Neuronal stem cell (in vitro differentiated cells): ENCODE data around the gene CSDE1.

Experiments used
- DNase-seq: peaks from one replicate; pipeline ENCODE4 v3.0.0-alpha.2; 2013; ENCODE audit warnings: low spot score
- H2AFZ ChIP-seq: one replicate; pipeline ENCODE4 v1.6.1; 2013; ENCODE audit warnings: mild to moderate bottlenecking, low read length, inconsistent platforms
- H2AK5ac ChIP-seq: 2 replicates; pipeline ENCODE4 v1.6.1; 2013; ENCODE audit warnings: low read depth, mild to moderate bottlenecking, inconsistent platforms, low read length, moderate library complexity, mixed read lengths
- H2BK120ac ChIP-seq: 2 replicates; pipeline ENCODE4 v1.6.1; 2013; ENCODE audit warnings: low read depth, mild to moderate bottlenecking, inconsistent platforms, low read length, moderate library complexity, mixed read lengths
- H2BK12ac ChIP-seq: one replicate; pipeline ENCODE4 v1.6.1; 2013; ENCODE audit warnings: low read length, inconsistent platforms
- H2BK15ac ChIP-seq: 2 replicates; pipeline ENCODE4 v1.6.1; 2013; ENCODE audit warnings: mild to moderate bottlenecking, low read length, inconsistent platforms, mixed read lengths
- H2BK5ac ChIP-seq: one replicate; pipeline ENCODE4 v1.6.1; 2013; ENCODE audit warnings: inconsistent platforms, mild to moderate bottlenecking, low read length, moderate library complexity
- H3K14ac ChIP-seq: one replicate; pipeline ENCODE4 v1.6.1; 2013; ENCODE audit warnings: low read length, inconsistent platforms
- H3K18ac ChIP-seq: 2 replicates; pipeline ENCODE4 v1.6.1; 2013; ENCODE audit warnings: low read length, inconsistent platforms
- H3K23ac ChIP-seq: 2 replicates; pipeline ENCODE4 v1.6.1; 2013; ENCODE audit warnings: low read depth, mild to moderate bottlenecking, mixed read lengths, low read length, inconsistent platforms; ENCODE audit not compliant: poor library complexity
- H3K27ac ChIP-seq: replicated peaks from 3 replicates; pipeline ENCODE4 v1.5.1; 2013; ENCODE audit warnings: low read length, inconsistent platforms
- H3K27me3 ChIP-seq, 3 experiments: 2 replicates each; pipeline ENCODE4 v1.6.1; 2013; ENCODE audit warnings: low read length in 3 of 3, mild to moderate bottlenecking in 2 of 3, inconsistent platforms in 1 of 3, low read depth in 1 of 3, mixed read lengths in 1 of 3, moderate library complexity in 1 of 3; ENCODE audit not compliant: control insufficient read depth in 3 of 3, insufficient read depth in 3 of 3
- H3K36me3 ChIP-seq, 2 donors: replicated peaks in 1 of 2; 2 replicates each; pipeline ENCODE4 v1.6.1; 2013; ENCODE audit warnings: low read length in 2 of 2; ENCODE audit not compliant: control insufficient read depth in 2 of 2, insufficient read depth in 2 of 2
- H3K4ac ChIP-seq: 2 replicates; pipeline ENCODE4 v1.6.1; 2013; ENCODE audit warnings: inconsistent platforms, mild to moderate bottlenecking, low read length, moderate library complexity
- H3K4me1 ChIP-seq, 2 donors: 1 replicate in 1 of 2; 2 replicates in 1 of 2; pipeline ENCODE4 v1.6.1; 2013; ENCODE audit warnings: low read length in 2 of 2, low read depth in 1 of 2; ENCODE audit not compliant: control insufficient read depth in 2 of 2, insufficient read depth in 1 of 2
- H3K4me2 ChIP-seq: one replicate; pipeline ENCODE4 v1.6.1; 2013; ENCODE audit warnings: mild to moderate bottlenecking, low read length, inconsistent platforms; ENCODE audit not compliant: insufficient read depth, poor library complexity, severe bottlenecking
- H3K4me3 ChIP-seq, 2 donors: 2 replicates each; pipeline ENCODE4 v1.5.1; 2013; ENCODE audit warnings: low read length in 2 of 2, mild to moderate bottlenecking in 2 of 2, inconsistent platforms in 1 of 2, moderate library complexity in 1 of 2
- H3K79me1 ChIP-seq: one replicate; pipeline ENCODE4 v1.6.1; 2013; ENCODE audit warnings: low read depth, mild to moderate bottlenecking, inconsistent platforms, low read length, moderate library complexity
- H3K9ac ChIP-seq: one replicate; pipeline ENCODE4 v1.6.1; 2013; ENCODE audit warnings: mild to moderate bottlenecking, low read depth, low read length, inconsistent platforms; ENCODE audit not compliant: poor library complexity
- H3K9me3 ChIP-seq, 2 donors: replicated peaks in 1 of 2; 2 replicates each; pipeline versions ENCODE3 to v1.6.1; 2013; ENCODE audit warnings: low read length in 2 of 2, mild to moderate bottlenecking in 2 of 2, inconsistent platforms in 1 of 2, low read depth in 1 of 2, mixed read lengths in 1 of 2, moderate library complexity in 1 of 2; ENCODE audit not compliant: control insufficient read depth in 2 of 2, insufficient read depth in 1 of 2
- H4K8ac ChIP-seq: one replicate; pipeline ENCODE4 v1.6.1; 2013; ENCODE audit warnings: low read depth, mild to moderate bottlenecking, inconsistent platforms, low read length, moderate library complexity
- H4K91ac ChIP-seq: one replicate; pipeline ENCODE4 v1.6.1; 2013; ENCODE audit warnings: low read length, low read depth, mild to moderate bottlenecking, inconsistent platforms; ENCODE audit not compliant: poor library complexity
- WGBS, 2 donors: extraction: QIAGEN DNeasy Blood & Tissue Kit; methylation state at CpG; one replicate each; pipeline ENCODE4 v1.1.7; 2013; ENCODE audit warnings: missing lambda C conversion rate in 2 of 2, mixed read lengths in 1 of 2; ENCODE audit not compliant: insufficient read length in 2 of 2, insufficient replicate concordance in 1 of 2; ENCODE audit errors: extremely low coverage in 2 of 2; 5-methylcytosine and 5-hydroxymethylcytosine counted together

CSDE1 gene

DNA sequence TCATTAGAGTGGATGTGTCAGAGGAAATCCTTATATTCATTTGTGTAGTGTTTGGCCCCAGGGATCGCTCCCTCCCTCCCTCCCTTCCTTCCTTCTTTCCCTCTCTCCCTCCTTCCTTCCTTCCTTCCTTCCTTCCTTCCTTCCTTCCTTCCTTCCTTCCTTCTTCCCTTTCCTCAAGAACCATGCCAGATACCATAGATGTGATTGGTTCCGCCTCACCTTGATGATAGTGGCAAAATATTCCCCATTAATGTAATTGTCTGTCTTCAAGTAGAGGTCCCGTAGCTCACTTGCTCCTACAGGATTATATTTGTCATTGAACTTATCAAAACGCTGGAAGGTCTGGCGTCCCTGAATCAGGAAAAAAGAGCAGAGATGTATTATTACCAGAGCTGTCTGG is 80.1 kb downstream of the CSDE1 start:
- no peak overlapping the region for H4K91ac ChIP-seq
- WGBS, 2 donors, result no CpG with 5 or more reads among the region's 5 CpGs
- no peak overlapping the region for H4K8ac ChIP-seq
- H3K79me1 ChIP-seq, result no peaks in the 10 kb centered on the region
- no peaks in the 10 kb centered on the region for H3K4me1 ChIP-seq
- H3K27me3 ChIP-seq, result peaks cover 0 to 60% (median 2%) of the 10 kb centered on the region in 3 experiments
- H3K36me3 ChIP-seq, result no peaks in the 10 kb centered on the region
- no peaks in the 10 kb centered on the region for H3K9me3 ChIP-seq
- H2AFZ ChIP-seq, result no peak overlapping the region
- H3K4ac ChIP-seq, result no peak overlapping the region
- H3K9ac ChIP-seq, result no peak overlapping the region
- no peak overlapping the region for H3K4me2 ChIP-seq
- no peak overlapping the region for H2BK5ac ChIP-seq
- DNase-seq, result no peak
- H3K14ac ChIP-seq, result no peak overlapping the region
- no peak overlapping the region for H2BK120ac ChIP-seq
- H3K4me3 ChIP-seq, result no peak overlapping the region
- H3K27ac ChIP-seq, result no peak overlapping the region
- H2BK12ac ChIP-seq, result no peak overlapping the region
- H2AK5ac ChIP-seq, result no peak overlapping the region
- H3K18ac ChIP-seq, result no peak overlapping the region
- no peak overlapping the region for H3K23ac ChIP-seq
- no peak overlapping the region for H2BK15ac ChIP-seq

DNA sequence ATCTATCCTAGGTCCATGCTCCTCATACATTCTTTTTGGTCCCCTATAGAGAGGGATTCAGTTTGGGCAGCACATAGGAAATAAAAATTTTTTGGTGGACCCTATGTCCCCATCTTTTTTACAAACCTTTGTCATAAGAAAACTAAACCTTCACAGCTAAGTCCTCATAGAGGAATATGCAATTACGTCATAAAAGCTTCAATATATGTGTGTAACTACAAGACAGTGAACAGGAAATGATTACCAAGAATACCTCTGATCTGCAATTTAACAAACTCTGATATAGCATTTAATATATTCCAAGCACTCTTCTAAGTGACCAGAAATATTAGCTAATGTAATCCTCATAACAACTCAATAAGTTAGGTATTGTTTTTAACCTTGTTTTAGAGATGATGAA is 81.7 kb downstream of the CSDE1 start:
- Histone ChIP-seq H3K4me2 (no peak overlapping the region), H3K27me3 (peaks cover 0 to 76% (median 6%) of the 10 kb centered on the region in 3 experiments), H2BK120ac (no peak overlapping the region), H3K23ac (no peak overlapping the region), H3K14ac (no peak overlapping the region), H3K79me1 (no peaks in the 10 kb centered on the region), H2BK15ac (no peak overlapping the region), H4K8ac (no peak overlapping the region), H3K18ac (no peak overlapping the region), H3K4me1 (no peaks in the 10 kb centered on the region), H2AFZ (no peak overlapping the region), H3K9ac (no peak overlapping the region), H4K91ac (no peak overlapping the region), H2BK5ac (no peak overlapping the region), H3K36me3 (no peaks in the 10 kb centered on the region), H3K4me3 (no peak overlapping the region), H3K9me3 (no peaks in the 10 kb centered on the region), H2AK5ac (no peak overlapping the region), H3K27ac (no peak overlapping the region), H2BK12ac (no peak overlapping the region), H3K4ac (no peak overlapping the region)
- WGBS, 2 donors, result no CpG with 5 or more reads among the region's 1 CpG
- DNase-seq, result no peak

DNA sequence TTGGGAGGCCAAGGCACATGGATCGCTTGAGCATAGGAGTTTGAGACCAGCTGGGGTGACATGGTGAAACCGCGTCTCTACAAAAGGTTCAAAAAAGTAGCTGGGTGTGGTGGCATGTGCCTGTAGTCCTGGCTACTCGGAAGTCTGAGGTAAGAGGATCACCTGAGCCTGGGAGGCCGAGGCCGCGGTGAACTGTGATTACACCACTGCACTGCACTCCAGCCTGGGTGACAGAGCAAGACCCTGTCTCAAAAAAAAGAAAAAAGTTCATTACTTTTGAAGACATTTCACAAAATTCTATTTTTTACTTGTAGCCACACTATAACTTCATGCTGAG is 85.9 kb downstream of the CSDE1 start:
- Histone ChIP-seq H3K9ac (no peak overlapping the region), H2AK5ac (no peak overlapping the region), H3K18ac (no peak overlapping the region), H3K36me3 (no peaks in the 10 kb centered on the region), H3K4me2 (no peak overlapping the region), H3K27me3 (peaks cover 0 to 90% (median 18%) of the 10 kb centered on the region in 3 experiments), H2BK15ac (no peak overlapping the region), H4K91ac (no peak overlapping the region), H2AFZ (no peak overlapping the region), H3K14ac (no peak overlapping the region), H2BK5ac (no peak overlapping the region), H2BK12ac (no peak overlapping the region), H3K4me3 (no peak overlapping the region), H3K27ac (no peak overlapping the region), H4K8ac (no peak overlapping the region), H3K4ac (no peak overlapping the region), H3K9me3 (no peaks in the 10 kb centered on the region), H3K79me1 (no peaks in the 10 kb centered on the region), H2BK120ac (no peak overlapping the region), H3K4me1 (peaks cover 0 to 4% of the 10 kb centered on the region in 2 donors), H3K23ac (no peak overlapping the region)
- no CpG with 5 or more reads among the region's 7 CpGs for WGBS, 2 donors
- DNase-seq, result no peak

DNA sequence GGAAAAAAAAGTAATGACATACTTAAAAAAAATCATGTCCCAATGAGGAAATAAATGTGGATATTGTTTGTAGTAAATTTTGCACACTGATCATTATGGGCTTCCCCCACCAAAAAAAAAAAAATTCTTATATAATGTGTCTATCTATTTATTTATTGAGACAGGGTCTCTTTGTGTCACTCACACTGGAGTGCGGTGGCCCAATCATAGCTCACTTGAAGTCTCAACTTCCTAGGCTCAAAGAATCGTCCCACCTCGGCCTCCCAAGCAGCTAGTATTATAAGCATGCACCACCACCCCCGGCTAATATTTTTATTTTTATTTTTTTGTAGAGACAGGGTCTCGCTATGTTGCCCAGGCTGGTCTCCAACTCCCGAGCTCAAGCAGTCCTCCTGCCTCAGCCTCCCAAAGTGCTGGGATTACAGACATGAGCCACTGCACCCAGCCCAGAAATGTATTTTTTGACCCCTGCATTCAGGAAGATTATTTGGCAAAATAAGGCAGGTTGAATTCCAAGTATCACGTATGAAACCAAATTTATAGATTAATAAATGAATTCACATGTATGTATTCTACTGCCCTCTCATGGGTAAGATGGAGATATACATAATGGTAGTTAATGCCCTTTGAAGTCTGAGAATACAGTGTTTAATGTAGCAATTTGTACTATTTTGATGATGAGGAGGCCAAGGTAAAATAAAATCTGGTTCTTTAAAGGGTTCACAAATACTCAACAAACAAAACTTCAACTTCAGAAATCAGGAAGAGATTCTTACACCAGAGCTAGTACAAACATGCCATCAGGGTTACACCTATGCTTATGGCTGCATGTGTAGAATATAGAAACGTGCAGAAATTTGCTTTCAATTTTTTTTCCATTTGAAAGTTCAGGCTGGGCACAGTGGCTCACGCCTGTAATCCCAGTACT is 86.5 kb downstream of the CSDE1 start:
- Histone ChIP-seq H3K4me1 (peaks cover 0 to 4% of the 10 kb centered on the region in 2 donors), H3K4me2 (no peak overlapping the region), H3K4ac (no peak overlapping the region), H2BK5ac (no peak overlapping the region), H3K27me3 (peaks cover 0 to 96% (median 18%) of the 10 kb centered on the region in 3 experiments), H4K8ac (no peak overlapping the region), H3K36me3 (no peaks in the 10 kb centered on the region), H2AK5ac (no peak overlapping the region), H3K4me3 (no peak overlapping the region), H3K23ac (no peak overlapping the region), H2BK120ac (no peak overlapping the region), H3K79me1 (no peaks in the 10 kb centered on the region), H3K18ac (no peak overlapping the region), H3K14ac (no peak overlapping the region), H2BK12ac (no peak overlapping the region), H3K9me3 (no peaks in the 10 kb centered on the region), H2AFZ (no peak overlapping the region), H3K27ac (no peak overlapping the region), H2BK15ac (no peak overlapping the region), H3K9ac (no peak overlapping the region), H4K91ac (no peak overlapping the region)
- no peak for DNase-seq
- no CpG with 5 or more reads among the region's 9 CpGs for WGBS, 2 donors
